Mesenchymal stem cell (in vitro differentiated cells and primary cell): ENCODE measurements around the gene CKAP4. TPM values are rescaled to one million over a fixed set of nuclear protein-coding genes. Genes with fewer than 3 reads are reported as not detected.

Experiments
- DNase-seq: peaks from one replicate; pipeline ENCODE4 v3.0.0-alpha.2; 2013
- H2AFZ ChIP-seq: one replicate; pipeline ENCODE4 v1.6.1; 2013; ENCODE audit warnings: low read depth, mild to moderate bottlenecking, control low read depth, inconsistent platforms, low read length, moderate library complexity
- H2AK5ac ChIP-seq: 2 replicates; pipeline ENCODE4 v1.6.1; 2013; ENCODE audit warnings: low read length, moderate library complexity, mild to moderate bottlenecking, inconsistent platforms; ENCODE audit not compliant: severe bottlenecking
- H2BK120ac ChIP-seq: one replicate; pipeline ENCODE4 v1.6.1; 2013; ENCODE audit warnings: low read depth, mild to moderate bottlenecking, inconsistent platforms, low read length, moderate library complexity
- H2BK12ac ChIP-seq, 2 experiments: one replicate each; pipeline ENCODE4 v1.6.1; 2013; ENCODE audit warnings: inconsistent platforms in 2 of 2, low read length in 2 of 2, mild to moderate bottlenecking in 2 of 2, moderate library complexity in 2 of 2, control low read depth in 1 of 2
- H2BK15ac ChIP-seq: one replicate; pipeline ENCODE4 v1.6.1; 2013; ENCODE audit warnings: mild to moderate bottlenecking, low read depth, inconsistent platforms; ENCODE audit not compliant: poor library complexity, severe bottlenecking
- H2BK5ac ChIP-seq: 2 replicates; pipeline ENCODE4 v1.6.1; 2013; ENCODE audit warnings: low read depth, mild to moderate bottlenecking, low read length, control low read depth, inconsistent platforms; ENCODE audit not compliant: poor library complexity, severe bottlenecking
- H3K14ac ChIP-seq, 2 experiments: one replicate each; pipeline ENCODE4 v1.6.1; 2013; ENCODE audit warnings: inconsistent platforms in 2 of 2, low read length in 2 of 2, control low read depth in 1 of 2, mild to moderate bottlenecking in 1 of 2, moderate library complexity in 1 of 2
- H3K18ac ChIP-seq, 2 experiments: one replicate each; pipeline ENCODE4 v1.6.1; 2013; ENCODE audit warnings: inconsistent platforms in 2 of 2, low read length in 2 of 2, control low read depth in 1 of 2, low read depth in 1 of 2, mild to moderate bottlenecking in 1 of 2
- H3K23ac ChIP-seq, 2 experiments: one replicate each; pipeline ENCODE4 v1.6.1; 2013; ENCODE audit warnings: inconsistent platforms in 2 of 2, low read length in 2 of 2, mild to moderate bottlenecking in 2 of 2, moderate library complexity in 2 of 2, control low read depth in 1 of 2
- H3K27ac ChIP-seq: 2 replicates; pipeline ENCODE4 v1.5.1; 2013; ENCODE audit warnings: mild to moderate bottlenecking, moderate library complexity, low read length, control low read depth, inconsistent platforms; ENCODE audit not compliant: poor library complexity, severe bottlenecking
- H3K27me3 ChIP-seq, 2 experiments: 2 replicates each; pipeline versions ENCODE4 v1.6.1 to v1.7.0; 2013; ENCODE audit warnings: low read length in 2 of 2, mild to moderate bottlenecking in 2 of 2, moderate library complexity in 2 of 2, control low read depth in 1 of 2, inconsistent platforms in 1 of 2; ENCODE audit not compliant: control insufficient read depth in 1 of 2, insufficient read depth in 1 of 2
- H3K36me3 ChIP-seq, 2 experiments: 2 replicates each; pipeline versions ENCODE4 v1.6.1 to v1.7.0; 2013; ENCODE audit warnings: low read length in 2 of 2, control low read depth in 1 of 2, inconsistent platforms in 1 of 2, low read depth in 1 of 2, mild to moderate bottlenecking in 1 of 2; ENCODE audit not compliant: insufficient read depth in 2 of 2, control insufficient read depth in 1 of 2
- H3K4ac ChIP-seq, 2 experiments: one replicate each; pipeline ENCODE4 v1.6.1; 2013; ENCODE audit warnings: inconsistent platforms in 2 of 2, low read length in 2 of 2, mild to moderate bottlenecking in 2 of 2, moderate library complexity in 2 of 2, control low read depth in 1 of 2, low read depth in 1 of 2
- H3K4me1 ChIP-seq: 2 replicates; pipeline ENCODE4 v1.6.1; 2013; ENCODE audit warnings: low read depth, low read length, control low read depth; ENCODE audit not compliant: control insufficient read depth, insufficient read depth
- H3K4me2 ChIP-seq: 2 replicates; pipeline ENCODE4 v1.6.1; 2013; ENCODE audit warnings: low read length, mild to moderate bottlenecking, inconsistent platforms; ENCODE audit not compliant: poor library complexity, severe bottlenecking
- H3K4me3 ChIP-seq, 2 experiments: 2 replicates each; pipeline versions ENCODE4 v1.5.1 to v1.7.0; 2013; ENCODE audit warnings: low read length in 2 of 2, mild to moderate bottlenecking in 2 of 2, control low read depth in 1 of 2, low read depth in 1 of 2; ENCODE audit not compliant: insufficient read depth in 1 of 2
- H3K79me1 ChIP-seq: replicated peaks from 2 replicates; pipeline ENCODE4 v1.6.1; 2013; ENCODE audit warnings: mild to moderate bottlenecking, control low read depth, low read length, inconsistent platforms; ENCODE audit not compliant: poor library complexity, severe bottlenecking
- H3K9ac ChIP-seq: 2 replicates; pipeline ENCODE4 v1.7.0; 2013; ENCODE audit warnings: mild to moderate bottlenecking, low read length, moderate library complexity
- H3K9me3 ChIP-seq: 2 replicates; pipeline ENCODE4 v1.7.0; 2013; ENCODE audit warnings: mild to moderate bottlenecking, low read length; ENCODE audit not compliant: control insufficient read depth
- H4K8ac ChIP-seq: one replicate; pipeline ENCODE4 v1.6.1; 2013; ENCODE audit warnings: inconsistent platforms, mild to moderate bottlenecking, low read length, moderate library complexity
- H4K91ac ChIP-seq: one replicate; pipeline ENCODE4 v1.6.1; 2013; ENCODE audit warnings: mild to moderate bottlenecking, low read length, inconsistent platforms
- WGBS: methylation state at CpG from one replicate; pipeline ENCODE4 v1.1.7; 2013; ENCODE audit warnings: mixed read lengths; 5-methylcytosine and 5-hydroxymethylcytosine counted together
- small RNA-seq: library from polyadenylated mRNA; stranded (forward); fragments of <200 nt; extraction: miRNeasy Mini kit (QIAGEN cat#:217004); gene quantifications from one replicate; pipeline ENCODE3, GENCODE V24; 2013; ENCODE audit warnings: low read depth

The CKAP4 gene

GRCh38 chr12:106188256-106188655 lies 59.6 kb downstream of the CKAP4 start:
- H3K27me3 ChIP-seq, result peaks cover 0 to 5% of the 10 kb centered on the region in 2 experiments
- no peak overlapping the region for H2BK120ac ChIP-seq
- no peak overlapping the region for H3K4me3 ChIP-seq
- no peak overlapping the region for H2BK15ac ChIP-seq
- H3K23ac ChIP-seq, result no peak overlapping the region
- H4K91ac ChIP-seq, result no peak overlapping the region
- H3K14ac ChIP-seq, result no peak overlapping the region
- H2BK12ac ChIP-seq, result no peak overlapping the region
- no peaks in the 10 kb centered on the region for H3K79me1 ChIP-seq
- 67% methylated on average over 9 of the region's 10 CpGs for WGBS
- no peaks in the 10 kb centered on the region for H3K36me3 ChIP-seq
- H3K4me1 ChIP-seq, result no peaks in the 10 kb centered on the region
- no peak overlapping the region for H2AFZ ChIP-seq
- H3K4me2 ChIP-seq, result no peak overlapping the region
- H2BK5ac ChIP-seq, result no peak overlapping the region
- no peak overlapping the region for H3K4ac ChIP-seq
- H3K9me3 ChIP-seq, result no peaks in the 10 kb centered on the region
- DNase-seq, result no peak
- no peak overlapping the region for H2AK5ac ChIP-seq
- H4K8ac ChIP-seq, result no peak overlapping the region
- no peak overlapping the region for H3K27ac ChIP-seq
- no peak overlapping the region for H3K9ac ChIP-seq
- H3K18ac ChIP-seq, result no peak overlapping the region

Small RNA genes within 50 kb of the gene (small RNA-seq; reads per million reads assigned to genes)
- gene RNU7-94P, result not detected
